PFSK-1 (cell line): ENCODE measurements around the gene EPG5.

Experiments used
- POLR2AphosphoS5 ChIP-seq: IDR thresholded peaks from 2 replicates; pipeline ENCODE4 v1.6.1; 2012; ENCODE audit warnings: low read depth, mild to moderate bottlenecking, control low read depth, low read length, moderate library complexity
- REST ChIP-seq, 2 experiments: IDR thresholded peaks; 2 replicates each; pipeline versions ENCODE4 v1.6.1 to v1.8.0; 2011 to 2012; ENCODE audit warnings: low read depth in 2 of 2, low read length in 2 of 2, control low read depth in 1 of 2, inconsistent platforms in 1 of 2, mild to moderate bottlenecking in 1 of 2, moderate library complexity in 1 of 2; ENCODE audit not compliant: insufficient read depth in 1 of 2
- TAF1 ChIP-seq: IDR thresholded peaks from 2 replicates; pipeline ENCODE4 v1.6.1; 2012; ENCODE audit warnings: low read length, control low read depth, borderline replicate concordance; ENCODE audit not compliant: insufficient read depth

- no peak for TF ChIP-seq POLR2AphosphoS5
- no peak for TF ChIP-seq REST (IDR thresholded peaks at IDR 0.05; ENCODE audit: insufficient read depth in 1 of 2, low read depth in 2 of 2, low read length in 2 of 2)
- no peak for TF ChIP-seq TAF1
Measured at GRCh38 chr18:45932708-45933107, 34.4 kb downstream of the EPG5 start.
